ENCODE measurements around the gene TBC1D17.

GRCh38 chr19:49836176-49837008 is 41.1 kb upstream of the TBC1D17 start:
- TF ChIP-seq CTCF (conservative IDR thresholded peaks at IDR 0.05; ENCODE audit: low read depth, low read length): no peak
- TF ChIP-seq EZH2 (IDR thresholded peaks at IDR 0.05; ENCODE audit: borderline replicate concordance, low read depth, low read length, poor library complexity, severe bottlenecking): no peak
